ENCODE data around the gene FSTL4.

DNA sequence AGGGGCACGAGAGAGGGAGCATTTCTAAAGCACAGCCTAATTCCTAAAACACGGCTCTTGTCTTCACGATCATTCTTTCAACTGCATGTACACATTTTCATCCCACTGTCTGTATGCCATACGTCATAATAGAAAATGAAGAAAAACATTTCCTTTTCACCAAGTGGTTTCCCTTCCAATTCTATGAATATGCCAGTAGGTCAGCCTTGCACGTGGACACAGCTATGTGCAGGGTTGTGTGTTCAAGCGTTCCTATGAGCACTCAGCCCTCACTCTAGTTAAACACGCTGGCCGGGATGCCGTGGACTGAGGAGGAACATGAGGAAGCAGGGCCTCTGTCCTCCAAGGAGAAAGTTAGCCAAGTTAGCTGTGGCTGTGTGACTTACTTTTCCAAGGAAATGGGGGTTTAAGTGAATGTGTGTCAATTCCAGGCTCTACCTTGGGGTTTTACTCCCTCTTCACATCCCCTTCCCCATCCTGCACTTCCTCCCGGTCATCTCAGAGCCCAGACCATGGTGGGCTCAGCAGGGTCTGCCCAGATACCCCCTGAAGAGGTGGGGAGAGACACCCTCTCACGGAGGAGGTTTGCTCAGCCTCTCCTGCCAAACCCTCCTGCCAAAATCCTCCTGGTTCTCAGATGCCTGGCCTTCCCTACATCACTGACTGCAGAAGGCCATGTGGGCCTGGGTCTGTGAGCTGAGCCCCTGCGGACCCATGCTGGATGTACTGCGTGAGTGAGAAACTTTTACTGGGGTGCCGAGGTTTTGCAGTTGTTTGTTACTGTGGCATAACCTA is 230.6 kb downstream of the FSTL4 start:
- TF ChIP-seq CTCF (IDR thresholded peaks at IDR 0.05) = no peak
- no peak for TF ChIP-seq POLR2A (IDR thresholded peaks at IDR 0.05)

Data from body of pancreas (tissue), 4 donors.